Adrenal gland (tissue), 5 donors: Measurements from ENCODE around the gene ICAM2.

Source experiments
- CTCF ChIP-seq, 6 experiments: fragments of 450-650 bp in 4 of 6; fragments of 200-600 bp in 2 of 6; sonication (generic) in 1 of 6; IDR thresholded peaks; 1 replicate in 5 of 6; 2 replicates in 1 of 6; pipeline versions ENCODE4 v1.5.1 to v1.8.0; 2016 to 2021; ENCODE audit warnings: antibody characterized with exemption in 6 of 6, mild to moderate bottlenecking in 2 of 6, moderate library complexity in 1 of 6
- POLR2A ChIP-seq, 2 donors: fragments of 450-650 bp; IDR thresholded peaks; one replicate each; pipeline ENCODE4 v1.6.1; 2017; ENCODE audit warnings: antibody characterized with exemption in 2 of 2, mild to moderate bottlenecking in 2 of 2, moderate library complexity in 1 of 2
- donor health status: DM: no; HTN: no; CAD: no.

DNA sequence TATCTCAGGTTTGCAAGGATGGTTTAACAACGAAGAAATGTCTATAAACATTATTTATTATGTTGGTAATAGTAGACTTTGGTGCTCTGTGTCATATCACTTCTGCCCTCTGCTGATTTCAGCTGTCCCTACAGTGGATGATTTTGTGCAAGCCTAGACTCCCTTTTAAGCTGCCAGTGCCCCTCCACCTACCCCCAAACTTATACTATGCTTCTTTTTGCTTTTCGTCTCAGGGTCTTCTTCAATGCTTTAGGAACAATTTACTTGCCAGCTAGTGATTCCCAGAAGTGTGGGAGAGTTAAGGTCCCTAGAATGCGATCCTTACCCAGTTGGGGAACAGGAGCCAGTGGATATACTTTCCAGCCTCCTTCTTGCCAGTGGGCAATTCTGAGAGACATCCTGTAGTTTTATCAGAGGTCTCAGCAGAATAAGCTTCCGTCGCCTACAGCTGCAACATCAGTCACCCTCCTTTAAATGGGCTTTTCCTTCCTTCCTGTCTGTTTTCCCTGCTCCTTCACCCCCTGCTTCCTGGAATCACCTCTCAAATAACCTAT lies 4.1 kb downstream of the ICAM2 start:
- TF ChIP-seq CTCF (IDR thresholded peaks at IDR 0.05) (peak in 1 of 6 experiments; percentile 12), POLR2A (IDR thresholded peaks at IDR 0.05) (no peak)
